OCI-LY3 (cell line): ENCODE data around the gene SMIM21.

Experiments used
- EZH2phosphoT487 ChIP-seq: fragments of 200-600 bp; shearing (Covaris generic); IDR thresholded peaks from 2 replicates; pipeline ENCODE4 v1.6.1; 2018; ENCODE audit warnings: antibody characterized with exemption, mixed run types, low read depth
- TF ChIP-seq, protein P1 (sequence below): fragments of 200-600, 300-600 bp; sonication (generic); IDR thresholded peaks from 2 replicates; pipeline ENCODE4 v1.5.1; 2014; ENCODE audit warnings: antibody characterized with exemption, low read length, low read depth

DNA sequence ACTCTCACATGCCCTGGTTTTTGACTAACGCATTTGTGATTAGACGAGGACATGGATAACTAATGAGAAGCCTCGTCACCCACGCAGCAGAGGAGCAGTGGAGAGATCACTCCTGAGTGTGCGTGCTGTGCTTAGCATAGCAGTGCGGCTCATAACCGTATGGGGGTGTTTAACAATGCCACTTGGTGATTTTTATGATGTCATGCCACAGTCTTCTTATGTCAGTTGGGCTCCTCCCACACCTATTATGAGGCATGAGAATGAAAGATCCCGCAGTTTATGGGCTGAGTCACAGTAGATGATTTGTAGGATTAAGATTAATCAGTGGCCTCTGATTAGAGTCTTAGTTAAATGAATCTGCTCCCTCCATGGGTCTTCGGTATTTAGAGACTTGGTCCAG, 2.5 kb upstream of the SMIM21 start:
- TF ChIP-seq, protein P1, sequence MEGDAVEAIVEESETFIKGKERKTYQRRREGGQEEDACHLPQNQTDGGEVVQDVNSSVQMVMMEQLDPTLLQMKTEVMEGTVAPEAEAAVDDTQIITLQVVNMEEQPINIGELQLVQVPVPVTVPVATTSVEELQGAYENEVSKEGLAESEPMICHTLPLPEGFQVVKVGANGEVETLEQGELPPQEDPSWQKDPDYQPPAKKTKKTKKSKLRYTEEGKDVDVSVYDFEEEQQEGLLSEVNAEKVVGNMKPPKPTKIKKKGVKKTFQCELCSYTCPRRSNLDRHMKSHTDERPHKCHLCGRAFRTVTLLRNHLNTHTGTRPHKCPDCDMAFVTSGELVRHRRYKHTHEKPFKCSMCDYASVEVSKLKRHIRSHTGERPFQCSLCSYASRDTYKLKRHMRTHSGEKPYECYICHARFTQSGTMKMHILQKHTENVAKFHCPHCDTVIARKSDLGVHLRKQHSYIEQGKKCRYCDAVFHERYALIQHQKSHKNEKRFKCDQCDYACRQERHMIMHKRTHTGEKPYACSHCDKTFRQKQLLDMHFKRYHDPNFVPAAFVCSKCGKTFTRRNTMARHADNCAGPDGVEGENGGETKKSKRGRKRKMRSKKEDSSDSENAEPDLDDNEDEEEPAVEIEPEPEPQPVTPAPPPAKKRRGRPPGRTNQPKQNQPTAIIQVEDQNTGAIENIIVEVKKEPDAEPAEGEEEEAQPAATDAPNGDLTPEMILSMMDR: no peak
- no peak for TF ChIP-seq EZH2phosphoT487
